ENCODE data around the gene RAX. TPM values are rescaled to one million over a fixed set of nuclear protein-coding genes. Genes with fewer than 3 reads are reported as not detected.
A peak's percentile ranks its signal among the peaks of the same experiment; 100 is the strongest.

Gene RAX
- polyA plus RNA-seq (2013, experiment 1 of 2) = 96.1 TPM
- 91.2 TPM for polyA plus RNA-seq (2013, experiment 2 of 2)

DNA sequence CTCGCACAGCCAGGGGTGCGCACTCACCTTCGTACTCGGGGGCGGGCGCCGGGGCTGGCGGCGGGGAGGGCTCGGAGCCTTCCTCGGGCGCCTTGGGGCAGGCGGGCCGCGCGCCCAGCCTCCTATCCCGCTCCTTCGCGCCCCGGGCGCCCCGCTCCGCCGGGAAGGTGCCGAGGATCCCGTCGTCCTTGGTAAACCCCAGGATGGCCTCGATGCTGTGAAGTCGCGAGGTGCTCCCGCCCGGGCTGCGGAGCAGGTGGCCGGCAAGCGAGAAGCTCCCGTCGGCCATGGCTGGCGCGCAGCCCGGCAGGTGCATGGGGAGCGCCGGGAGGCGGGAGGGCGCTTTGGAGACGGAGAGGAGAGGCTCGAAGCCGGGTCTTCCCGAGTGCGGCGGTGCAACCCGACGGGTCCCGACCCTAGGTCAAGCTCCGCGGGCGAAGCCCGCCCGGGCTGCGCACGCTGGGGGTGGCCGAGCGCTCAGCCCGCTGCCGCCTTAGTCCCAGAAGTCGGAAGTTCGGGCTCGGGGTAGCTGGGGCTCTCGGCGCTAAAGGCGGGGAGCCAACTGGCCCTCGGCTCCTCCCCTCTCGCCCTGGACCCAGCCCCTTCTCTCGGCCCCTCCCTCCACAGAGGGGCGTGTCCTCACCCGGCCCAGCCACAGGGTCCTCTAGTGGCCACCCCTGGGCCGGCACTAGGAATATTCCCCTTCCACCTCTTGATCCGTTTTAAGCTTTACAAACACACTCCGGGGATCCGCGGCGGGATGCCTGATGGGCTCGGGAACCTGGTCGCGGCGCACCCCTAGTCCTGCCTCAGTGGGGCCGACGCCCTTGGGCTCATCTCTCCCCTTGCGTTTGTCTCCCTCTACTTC lies at the start of gene RAX:
Gene RAX, minus strand, starts transcription at position 564 of the 868 bp plus-strand sequence. Its CDS starts 248 bp downstream, at position 316.
- Histone ChIP-seq H2BK120ac (ENCODE audit: low read depth, low read length) (peak within 1 kb of the TSS; percentile 92), H3K79me1 (ENCODE audit: low read depth, low read length) (peaks cover 2% of the 10 kb centered on the region), H3K4ac (ENCODE audit: low read length) (peak within 1 kb of the TSS; percentile 62), H3K14ac (ENCODE audit: low read length) (peak within 1 kb of the TSS; percentile 58), H4K8ac (ENCODE audit: low read depth, low read length) (no peak within 1 kb of the TSS), H3K9ac (ENCODE audit: low read depth, low read length, poor library complexity) (peak within 1 kb of the TSS; percentile 91), H2AFZ (ENCODE audit: low read length) (peak within 1 kb of the TSS; percentile 72), H3K27me3 (ENCODE audit: control insufficient read depth in 3 of 3, insufficient read depth in 3 of 3, low read depth in 1 of 3, low read length in 3 of 3) (peaks cover 0 to 98% (median 6%) of the 10 kb centered on the region in 3 experiments), H2BK15ac (ENCODE audit: low read length) (peak within 1 kb of the TSS; percentile 86), H2BK5ac (ENCODE audit: low read length) (peak within 1 kb of the TSS; percentile 62), H3K27ac (replicated peaks; ENCODE audit: low read length) (no peak within 1 kb of the TSS), H3K36me3 (replicated peaks in 1 of 2; ENCODE audit: control insufficient read depth in 2 of 2, insufficient read depth in 2 of 2, low read length in 2 of 2) (peaks cover 0 to 11% of the 10 kb centered on the region in 2 donors), H2BK12ac (ENCODE audit: low read length) (peak within 1 kb of the TSS; percentile 2), H3K23ac (ENCODE audit: low read depth, low read length, poor library complexity) (peak within 1 kb of the TSS; percentile 55), H3K18ac (ENCODE audit: low read length) (peak within 1 kb of the TSS; percentile 98), H3K4me3 (ENCODE audit: low read length in 2 of 2) (peak within 1 kb of the TSS in 1 of 2 donors; percentile 97), H3K4me2 (ENCODE audit: insufficient read depth, low read length, poor library complexity, severe bottlenecking) (peak within 1 kb of the TSS; percentile 96), H2AK5ac (ENCODE audit: low read depth, low read length) (peak within 1 kb of the TSS; percentile 77), H3K4me1 (ENCODE audit: control insufficient read depth in 2 of 2, insufficient read depth in 1 of 2, low read depth in 1 of 2, low read length in 2 of 2) (peaks cover 0 to 20% of the 10 kb centered on the region in 2 donors), H4K91ac (ENCODE audit: low read depth, low read length, poor library complexity) (no peak within 1 kb of the TSS), H3K9me3 (replicated peaks in 1 of 2; ENCODE audit: control insufficient read depth in 2 of 2, insufficient read depth in 1 of 2, low read depth in 1 of 2, low read length in 2 of 2) (peaks cover 0 to 10% of the 10 kb centered on the region in 2 donors)
- no CpG with 5 or more reads among the region's 88 CpGs for WGBS, 2 donors (ENCODE audit: extremely low coverage in 2 of 2, insufficient read length in 2 of 2, insufficient replicate concordance in 1 of 2)
- DNase-seq (ENCODE audit: low spot score) = peak; percentile 91

DNA sequence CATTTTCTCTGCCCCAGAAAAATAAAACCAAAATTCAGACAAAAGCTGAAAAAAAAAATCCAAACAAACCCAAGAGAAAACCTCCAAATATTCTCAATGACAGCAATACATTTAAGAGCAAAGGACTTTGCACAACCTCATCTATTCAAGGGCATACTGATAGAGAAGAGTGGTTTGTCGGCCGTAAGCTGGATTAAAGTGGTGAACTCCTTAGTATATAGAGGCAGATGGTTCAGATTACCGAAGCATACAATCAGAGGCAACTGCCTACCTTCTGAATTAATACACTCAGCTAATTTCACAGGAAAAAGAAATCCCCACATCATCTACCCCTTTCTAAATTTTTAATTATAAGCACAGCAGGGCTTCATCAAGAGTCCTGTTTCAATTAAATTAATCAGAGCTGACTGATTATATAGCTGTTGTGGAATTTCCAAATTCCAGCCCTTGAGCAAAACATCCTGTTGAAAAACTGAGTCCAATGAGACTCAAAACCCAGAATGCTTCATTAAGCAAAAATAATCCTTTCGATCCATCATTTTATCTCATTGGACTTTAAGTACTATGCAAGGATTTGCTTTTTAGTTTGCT lies 45.3 kb upstream of the RAX start, which contains the start of gene CPLX4:
Gene CPLX4, minus strand, starts transcription at position 190 of the 591 bp plus-strand sequence. Its CDS starts 187 bp downstream, at position 3.
- Histone ChIP-seq H3K79me1 (ENCODE audit: low read depth, low read length) (no peaks in the 10 kb centered on the region), H3K9me3 (replicated peaks in 1 of 2; ENCODE audit: control insufficient read depth in 2 of 2, insufficient read depth in 1 of 2, low read depth in 1 of 2, low read length in 2 of 2) (no peaks in the 10 kb centered on the region), H4K8ac (ENCODE audit: low read depth, low read length) (no peak within 1 kb of the TSS), H2AFZ (ENCODE audit: low read length) (no peak within 1 kb of the TSS), H2BK120ac (ENCODE audit: low read depth, low read length) (no peak within 1 kb of the TSS), H3K27ac (replicated peaks; ENCODE audit: low read length) (no peak within 1 kb of the TSS), H2AK5ac (ENCODE audit: low read depth, low read length) (no peak within 1 kb of the TSS), H2BK15ac (ENCODE audit: low read length) (no peak within 1 kb of the TSS), H3K14ac (ENCODE audit: low read length) (no peak within 1 kb of the TSS), H3K4me1 (ENCODE audit: control insufficient read depth in 2 of 2, insufficient read depth in 1 of 2, low read depth in 1 of 2, low read length in 2 of 2) (peaks cover 0 to 7% of the 10 kb centered on the region in 2 donors), H4K91ac (ENCODE audit: low read depth, low read length, poor library complexity) (no peak within 1 kb of the TSS), H3K4ac (ENCODE audit: low read length) (no peak within 1 kb of the TSS), H3K23ac (ENCODE audit: low read depth, low read length, poor library complexity) (no peak within 1 kb of the TSS), H3K4me2 (ENCODE audit: insufficient read depth, low read length, poor library complexity, severe bottlenecking) (no peak within 1 kb of the TSS), H2BK5ac (ENCODE audit: low read length) (no peak within 1 kb of the TSS), H3K36me3 (replicated peaks in 1 of 2; ENCODE audit: control insufficient read depth in 2 of 2, insufficient read depth in 2 of 2, low read length in 2 of 2) (no peaks in the 10 kb centered on the region), H2BK12ac (ENCODE audit: low read length) (no peak within 1 kb of the TSS), H3K27me3 (ENCODE audit: control insufficient read depth in 3 of 3, insufficient read depth in 3 of 3, low read depth in 1 of 3, low read length in 3 of 3) (peaks cover 0 to 34% (median 0%) of the 10 kb centered on the region in 3 experiments), H3K18ac (ENCODE audit: low read length) (no peak within 1 kb of the TSS), H3K4me3 (ENCODE audit: low read length in 2 of 2) (no peak within 1 kb of the TSS), H3K9ac (ENCODE audit: low read depth, low read length, poor library complexity) (no peak within 1 kb of the TSS)
- whole genome bisulfite sequencing, 2 donors (ENCODE audit: extremely low coverage in 2 of 2, insufficient read length in 2 of 2, insufficient replicate concordance in 1 of 2) = no CpG with 5 or more reads among the region's 4 CpGs
- DNase-seq (ENCODE audit: low spot score) = no peak

DNA sequence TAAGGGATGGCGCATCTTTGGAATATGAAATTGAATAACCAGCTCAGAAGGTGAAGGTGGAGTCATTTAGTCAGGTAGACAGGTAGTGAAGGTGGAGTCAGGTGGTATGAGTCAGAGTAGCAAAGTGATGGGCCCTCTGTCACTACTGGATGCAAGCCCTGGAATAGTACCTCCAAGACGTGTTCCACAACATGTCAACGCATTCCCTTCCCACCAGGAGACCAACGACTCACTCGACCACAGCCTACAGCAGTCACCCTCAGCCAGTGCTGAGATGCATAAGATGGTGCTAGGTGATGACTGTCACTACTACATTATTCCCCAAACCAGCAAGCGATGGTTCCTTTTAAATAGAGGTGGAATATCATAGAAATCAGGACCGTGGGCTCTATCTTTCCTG lies 38.4 kb upstream of the RAX start:
- Histone ChIP-seq H4K8ac (ENCODE audit: low read depth, low read length) (no peak overlapping the region), H3K4me1 (ENCODE audit: control insufficient read depth in 2 of 2, insufficient read depth in 1 of 2, low read depth in 1 of 2, low read length in 2 of 2) (peaks cover 0 to 7% of the 10 kb centered on the region in 2 donors), H3K4me2 (ENCODE audit: insufficient read depth, low read length, poor library complexity, severe bottlenecking) (no peak overlapping the region), H3K9me3 (replicated peaks in 1 of 2; ENCODE audit: control insufficient read depth in 2 of 2, insufficient read depth in 1 of 2, low read depth in 1 of 2, low read length in 2 of 2) (peaks cover 0 to 2% of the 10 kb centered on the region in 2 donors), H2BK15ac (ENCODE audit: low read length) (no peak overlapping the region), H3K4ac (ENCODE audit: low read length) (no peak overlapping the region), H3K27ac (replicated peaks; ENCODE audit: low read length) (no peak overlapping the region), H3K4me3 (ENCODE audit: low read length in 2 of 2) (no peak overlapping the region), H2AFZ (ENCODE audit: low read length) (no peak overlapping the region), H2AK5ac (ENCODE audit: low read depth, low read length) (no peak overlapping the region), H3K9ac (ENCODE audit: low read depth, low read length, poor library complexity) (no peak overlapping the region), H3K36me3 (replicated peaks in 1 of 2; ENCODE audit: control insufficient read depth in 2 of 2, insufficient read depth in 2 of 2, low read length in 2 of 2) (no peaks in the 10 kb centered on the region), H2BK5ac (ENCODE audit: low read length) (no peak overlapping the region), H3K14ac (ENCODE audit: low read length) (no peak overlapping the region), H2BK12ac (ENCODE audit: low read length) (no peak overlapping the region), H3K18ac (ENCODE audit: low read length) (peak overlapping the region; percentile 39), H2BK120ac (ENCODE audit: low read depth, low read length) (no peak overlapping the region), H3K79me1 (ENCODE audit: low read depth, low read length) (no peaks in the 10 kb centered on the region), H4K91ac (ENCODE audit: low read depth, low read length, poor library complexity) (no peak overlapping the region), H3K27me3 (ENCODE audit: control insufficient read depth in 3 of 3, insufficient read depth in 3 of 3, low read depth in 1 of 3, low read length in 3 of 3) (peaks cover 0 to 65% (median 2%) of the 10 kb centered on the region in 3 experiments), H3K23ac (ENCODE audit: low read depth, low read length, poor library complexity) (no peak overlapping the region)
- WGBS, 2 donors (ENCODE audit: extremely low coverage in 2 of 2, insufficient read length in 2 of 2, insufficient replicate concordance in 1 of 2) = no CpG with 5 or more reads among the region's 7 CpGs
- no peak for DNase-seq (ENCODE audit: low spot score)

DNA sequence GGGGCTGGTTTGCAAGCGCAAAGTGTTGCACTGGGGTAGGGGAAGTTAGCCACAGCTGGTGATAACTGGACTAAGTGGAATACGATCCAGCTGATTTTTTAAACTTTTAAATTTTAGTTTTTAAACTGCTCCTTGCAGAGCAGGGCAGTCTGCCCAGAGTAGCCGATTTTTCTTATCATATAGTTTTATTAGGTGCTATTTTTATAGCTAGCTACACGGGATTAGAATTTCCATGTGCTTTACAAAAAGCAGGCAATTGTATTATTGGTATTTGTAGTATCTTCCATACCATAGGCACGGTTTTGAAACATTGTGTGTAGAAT lies 35.6 kb upstream of the RAX start:
- no peak overlapping the region for H4K8ac ChIP-seq (ENCODE audit: low read depth, low read length)
- no peak overlapping the region for H3K23ac ChIP-seq (ENCODE audit: low read depth, low read length, poor library complexity)
- H3K9ac ChIP-seq (ENCODE audit: low read depth, low read length, poor library complexity) = no peak overlapping the region
- peak overlapping the region in 1 of 2 donors; percentile 65 for H3K4me3 ChIP-seq (ENCODE audit: low read length in 2 of 2)
- H3K18ac ChIP-seq (ENCODE audit: low read length) = peak overlapping the region; percentile 95
- WGBS, 2 donors (ENCODE audit: extremely low coverage in 2 of 2, insufficient read length in 2 of 2, insufficient replicate concordance in 1 of 2) = no CpG with 5 or more reads among the region's 5 CpGs
- H3K27ac ChIP-seq (replicated peaks; ENCODE audit: low read length) = no peak overlapping the region
- no peak overlapping the region for H3K14ac ChIP-seq (ENCODE audit: low read length)
- DNase-seq (ENCODE audit: low spot score) = no peak
- peak overlapping the region; percentile 82 for H2AFZ ChIP-seq (ENCODE audit: low read length)
- no peak overlapping the region for H2BK120ac ChIP-seq (ENCODE audit: low read depth, low read length)
- H3K4me1 ChIP-seq (ENCODE audit: control insufficient read depth in 2 of 2, insufficient read depth in 1 of 2, low read depth in 1 of 2, low read length in 2 of 2) = peaks cover 0 to 2% of the 10 kb centered on the region in 2 donors
- H3K4me2 ChIP-seq (ENCODE audit: insufficient read depth, low read length, poor library complexity, severe bottlenecking) = peak overlapping the region; percentile 52
- H2BK5ac ChIP-seq (ENCODE audit: low read length) = no peak overlapping the region
- peaks cover 0 to 2% of the 10 kb centered on the region in 2 donors for H3K9me3 ChIP-seq (replicated peaks in 1 of 2; ENCODE audit: control insufficient read depth in 2 of 2, insufficient read depth in 1 of 2, low read depth in 1 of 2, low read length in 2 of 2)
- no peak overlapping the region for H2BK12ac ChIP-seq (ENCODE audit: low read length)
- no peak overlapping the region for H3K4ac ChIP-seq (ENCODE audit: low read length)
- H3K79me1 ChIP-seq (ENCODE audit: low read depth, low read length) = no peaks in the 10 kb centered on the region
- no peak overlapping the region for H2AK5ac ChIP-seq (ENCODE audit: low read depth, low read length)
- peaks cover 0 to 70% (median 2%) of the 10 kb centered on the region in 3 experiments for H3K27me3 ChIP-seq (ENCODE audit: control insufficient read depth in 3 of 3, insufficient read depth in 3 of 3, low read depth in 1 of 3, low read length in 3 of 3)
- no peak overlapping the region for H4K91ac ChIP-seq (ENCODE audit: low read depth, low read length, poor library complexity)
- H3K36me3 ChIP-seq (replicated peaks in 1 of 2; ENCODE audit: control insufficient read depth in 2 of 2, insufficient read depth in 2 of 2, low read length in 2 of 2) = no peaks in the 10 kb centered on the region
- H2BK15ac ChIP-seq (ENCODE audit: low read length) = no peak overlapping the region
